ENCODE results near the gene TNFRSF6B. TPM values are rescaled to one million over a fixed set of nuclear protein-coding genes. Genes with fewer than 3 reads are reported as not detected.

Gene TNFRSF6B
- total and polyA plus RNA-seq, 10 donors = 8.9 to 104 (median 31.0) TPM

- intact Hi-C loops (cut with DNase I; ENCODE audit: low total_unique reads) = no loop called here
- H3K27ac ChIP-seq = peak overlapping the region; percentile 81 to 90 (median 87)
- no peaks in the 10 kb centered on the region for H3K9me3 ChIP-seq
- WGBS, 5 donors = 5 to 18% (median 7%) methylated on average over 3 to 29 of the region's 29 CpGs
- H3K27me3 ChIP-seq (replicated peaks in 1 of 7) = peaks cover 0 to 19% (median 0%) of the 10 kb centered on the region in 7 donors
- TF ChIP-seq CTCF (IDR thresholded peaks at IDR 0.05 in 8 of 11, conservative IDR thresholded peaks at IDR 0.05 in 3 of 11) (peak in 8 of 11 experiments; percentile 14 to 58 (median 32)), POLR2A (IDR thresholded peaks at IDR 0.05) (no peak), POLR2AphosphoS5 (IDR thresholded peaks at IDR 0.05) (peak; percentile 73 to 87 (median 78))
- H3K4me1 ChIP-seq = peaks cover 43 to 87% (median 66%) of the 10 kb centered on the region in 6 donors
- H3K4me3 ChIP-seq = peak overlapping the region; percentile 42 to 90 (median 65)
- peak; percentile 93 for DNase-seq
- H3K36me3 ChIP-seq = peaks cover 0 to 55% (median 27%) of the 10 kb centered on the region in 6 donors
Measured at GRCh38 chr20:63740627-63741353, 44.3 kb downstream of the TNFRSF6B start.

- peaks cover 0 to 55% (median 28%) of the 10 kb centered on the region in 6 donors for H3K36me3 ChIP-seq
- DNase-seq = no peak
- WGBS, 5 donors = 26 to 67% (median 45%) methylated on average over 3 to 6 of the region's 6 CpGs
- peak overlapping the region in 6 of 8 donors; percentile 55 to 90 (median 65) for H3K4me3 ChIP-seq
- peaks cover 39 to 82% (median 61%) of the 10 kb centered on the region in 6 donors for H3K4me1 ChIP-seq
- no peak for TF ChIP-seq CTCF (IDR thresholded peaks at IDR 0.05 in 8 of 11, conservative IDR thresholded peaks at IDR 0.05 in 3 of 11)
- no peak for TF ChIP-seq POLR2A (IDR thresholded peaks at IDR 0.05)
- TF ChIP-seq POLR2AphosphoS5 (IDR thresholded peaks at IDR 0.05) = no peak
- peaks cover 0 to 19% (median 0%) of the 10 kb centered on the region in 7 donors for H3K27me3 ChIP-seq (replicated peaks in 1 of 7)
- intact Hi-C loops (cut with DNase I; ENCODE audit: low total_unique reads) = no loop called here
- peak overlapping the region; percentile 81 to 90 (median 87) for H3K27ac ChIP-seq
- H3K9me3 ChIP-seq = no peaks in the 10 kb centered on the region
Measured at GRCh38 chr20:63741354-63741675, 44.9 kb downstream of the TNFRSF6B start.

GRCh38 chr20:63741676-63742380, 45.4 kb downstream of the TNFRSF6B start:
- Histone ChIP-seq H3K9me3 (no peaks in the 10 kb centered on the region), H3K4me1 (peaks cover 35 to 77% (median 56%) of the 10 kb centered on the region in 6 donors), H3K27ac (peak overlapping the region in 7 of 8 donors; percentile 85 to 90 (median 87)), H3K27me3 (replicated peaks in 1 of 7) (peaks cover 0 to 19% (median 0%) of the 10 kb centered on the region in 7 donors), H3K4me3 (peak overlapping the region in 4 of 8 donors; percentile 61 to 90 (median 66)), H3K36me3 (peaks cover 0 to 55% (median 30%) of the 10 kb centered on the region in 6 donors)
- DNase-seq = peak; percentile 79
- TF ChIP-seq POLR2AphosphoS5 (IDR thresholded peaks at IDR 0.05) = peak in 1 of 3 donors; percentile 4
- TF ChIP-seq POLR2A (IDR thresholded peaks at IDR 0.05) = no peak
- no peak for TF ChIP-seq CTCF (IDR thresholded peaks at IDR 0.05 in 8 of 11, conservative IDR thresholded peaks at IDR 0.05 in 3 of 11)
- WGBS, 5 donors = 71 to 90% (median 78%) methylated on average over 13 to 30 of the region's 30 CpGs
- intact Hi-C loops (cut with DNase I; ENCODE audit: low total_unique reads) = no loop called here
